Sigmoid colon (tissue), 4 donors: ENCODE data around the gene KIF22.

Experiments used
- CTCF ChIP-seq, 4 experiments: fragments of 450-650 bp in 3 of 4; fragments of 200-600 bp in 1 of 4; IDR thresholded peaks; one replicate each; pipeline ENCODE4 v1.5.1; 2016 to 2019; ENCODE audit warnings: antibody characterized with exemption in 4 of 4, mild to moderate bottlenecking in 3 of 4, moderate library complexity in 2 of 4
- EP300 ChIP-seq, 4 donors: sonication (generic); formaldehyde crosslinking; IDR thresholded peaks; one replicate each; pipeline ENCODE4 v1.6.1; 2017; ENCODE audit warnings: antibody characterized with exemption in 4 of 4
- POLR2A ChIP-seq, 2 donors: fragments of 450-650 bp; IDR thresholded peaks; one replicate each; pipeline ENCODE4 v1.6.1; 2016; ENCODE audit warnings: antibody characterized with exemption in 2 of 2, mild to moderate bottlenecking in 2 of 2, moderate library complexity in 2 of 2
- POLR2AphosphoS5 ChIP-seq, 4 donors: sonication (generic); formaldehyde crosslinking; IDR thresholded peaks; one replicate each; pipeline ENCODE4 v1.6.1; 2017; ENCODE audit warnings: antibody characterized with exemption in 4 of 4

- TF ChIP-seq POLR2AphosphoS5 (IDR thresholded peaks at IDR 0.05) (no peak), POLR2A (IDR thresholded peaks at IDR 0.05) (no peak), CTCF (IDR thresholded peaks at IDR 0.05) (no peak), EP300 (IDR thresholded peaks at IDR 0.05) (no peak)
These were observed 29.8 kb upstream of the KIF22 start for GRCh38 chr16:29760567-29761279.
